ENCODE results near the gene CDK15.
"Not testable (repeated sequence)": the region's sequence is repeated elsewhere in the genome, so short reads cannot be mapped to it uniquely, and the experiment has no call there.

CDK15 gene

GRCh38 chr2:201806442-201807170 lies at the start of gene CDK15:
Gene CDK15, plus strand, starts transcription at chr2:201806537. Its CDS starts 128 bp downstream, at chr2:201806665.
- peak; percentile 96 for FAIRE-seq

GRCh38 chr2:201758234-201758633 lies 48.1 kb upstream of the CDK15 start:
- peak; percentile 17 for DNase-seq (ENCODE audit: low spot score)
- peak; percentile 80 for FAIRE-seq

More at GRCh38 chr2:201806442-201807170, at the start of gene CDK15:
- peak; percentile 82 for DNase-seq (ENCODE audit: low spot score)

- DNase-seq (ENCODE audit: low spot score) (no peak), FAIRE-seq (no peak)
These were observed 47.5 kb upstream of the CDK15 start for GRCh38 chr2:201758873-201759272.

GRCh38 chr2:201759567-201759966 lies 46.8 kb upstream of the CDK15 start:
- no peak for FAIRE-seq

GRCh38 chr2:201761101-201761500 lies 45.2 kb upstream of the CDK15 start:
- DNase-seq (ENCODE audit: low spot score) (no peak), FAIRE-seq (no peak)

More at GRCh38 chr2:201759567-201759966, 46.8 kb upstream of the CDK15 start:
- no peak for DNase-seq (ENCODE audit: low spot score)

- not testable (repeated sequence) for FAIRE-seq; DNase-seq (ENCODE audit: low spot score)
These were observed 41.9 kb upstream of the CDK15 start for GRCh38 chr2:201764469-201764868.

GRCh38 chr2:201765799-201766198 lies 40.5 kb upstream of the CDK15 start:
- no peak for FAIRE-seq
- no peak for DNase-seq (ENCODE audit: low spot score)

GRCh38 chr2:201768918-201769317 lies 37.4 kb upstream of the CDK15 start:
- DNase-seq (ENCODE audit: low spot score) (no peak), FAIRE-seq (no peak)

- FAIRE-seq (no peak), DNase-seq (ENCODE audit: low spot score) (no peak)
These were observed 36.5 kb upstream of the CDK15 start for GRCh38 chr2:201769666-201770373.

GRCh38 chr2:201773990-201774389 lies 32.3 kb upstream of the CDK15 start:
- DNase-seq (ENCODE audit: low spot score) (no peak), FAIRE-seq (no peak)

- no peak for DNase-seq (ENCODE audit: low spot score)
- FAIRE-seq = peak; percentile 62
These were observed 31.8 kb upstream of the CDK15 start for GRCh38 chr2:201774546-201774945.

- FAIRE-seq (no peak), DNase-seq (ENCODE audit: low spot score) (no peak)
These were observed 31.0 kb upstream of the CDK15 start for GRCh38 chr2:201775326-201775725.

GRCh38 chr2:201777043-201777442 lies 29.3 kb upstream of the CDK15 start:
- FAIRE-seq (no peak), DNase-seq (ENCODE audit: low spot score) (no peak)

GRCh38 chr2:201777869-201778268 lies 28.5 kb upstream of the CDK15 start:
- no peak for DNase-seq (ENCODE audit: low spot score)

GRCh38 chr2:201779901-201780673 lies 26.2 kb upstream of the CDK15 start:
- FAIRE-seq (peak; percentile 74), DNase-seq (ENCODE audit: low spot score) (no peak)

More at GRCh38 chr2:201777869-201778268, 28.5 kb upstream of the CDK15 start:
- FAIRE-seq = no peak

GRCh38 chr2:201780674-201781493 lies 25.5 kb upstream of the CDK15 start, which contains the start of gene ALS2:
Gene ALS2, minus strand, starts transcription at chr2:201780933. Its CDS starts 12,048 bp downstream, at chr2:201768885.
- DNase-seq (ENCODE audit: low spot score) (peak; percentile 99), FAIRE-seq (peak; percentile 92)

GRCh38 chr2:201781557-201782051 lies 24.7 kb upstream of the CDK15 start:
- no peak for FAIRE-seq
- no peak for DNase-seq (ENCODE audit: low spot score)

GRCh38 chr2:201784563-201784962 lies 21.8 kb upstream of the CDK15 start:
- FAIRE-seq = no peak
- DNase-seq (ENCODE audit: low spot score) = no peak

- no peak for FAIRE-seq
- no peak for DNase-seq (ENCODE audit: low spot score)
These were observed 21.2 kb upstream of the CDK15 start for GRCh38 chr2:201785135-201785534.

- DNase-seq (ENCODE audit: low spot score) (peak; percentile 29), FAIRE-seq (no peak)
These were observed 19.9 kb upstream of the CDK15 start for GRCh38 chr2:201786471-201786870.

- FAIRE-seq = no peak
- no peak for DNase-seq (ENCODE audit: low spot score)
These were observed 18.0 kb upstream of the CDK15 start for GRCh38 chr2:201788371-201788770.
